ENCODE data around the gene HLF. TPM values are rescaled to one million over a fixed set of nuclear protein-coding genes. Genes with fewer than 3 reads are reported as not detected.
A peak's percentile ranks its signal among the peaks of the same experiment; 100 is the strongest.
"Not testable (repeated sequence)": the region's sequence is repeated elsewhere in the genome, so short reads cannot be mapped to it uniquely, and the experiment has no call there.

The HLF gene
- total RNA-seq, 1 donor from 2014 or later: 31.6 TPM

GRCh38 chr17:55318715-55319487 is 54.1 kb downstream of the HLF start:
- no peak for DNase-seq
- intact Hi-C loops (cut with DNase I): no loop called here
- ATAC-seq (ENCODE audit: poor library complexity): no peak

- intact Hi-C loops (cut with DNase I): no loop called here
- DNase-seq (no peak), ATAC-seq (ENCODE audit: poor library complexity) (no peak)
Observed at GRCh38 chr17:55319933-55320593, 55.3 kb downstream of the HLF start.

- no peak for DNase-seq
- peak; percentile 26 for ATAC-seq (ENCODE audit: poor library complexity)
- intact Hi-C loops (cut with DNase I): no loop called here
Observed at GRCh38 chr17:55320594-55321426, 56.0 kb downstream of the HLF start.

GRCh38 chr17:55321427-55322060 is 56.8 kb downstream of the HLF start:
- intact Hi-C loops (cut with DNase I): no loop called here
- DNase-seq (no peak), ATAC-seq (ENCODE audit: poor library complexity) (peak; percentile 81)

- no peak for ATAC-seq (ENCODE audit: poor library complexity)
- intact Hi-C loops (cut with DNase I): no loop called here
Observed at GRCh38 chr17:55322453-55322985, 57.8 kb downstream of the HLF start.

GRCh38 chr17:55323518-55324295 is 58.9 kb downstream of the HLF start:
- no peak for DNase-seq
- intact Hi-C loops (cut with DNase I): no loop called here
- no peak for ATAC-seq (ENCODE audit: poor library complexity)

More at GRCh38 chr17:55322453-55322985, 57.8 kb downstream of the HLF start:
- DNase-seq: no peak

GRCh38 chr17:55324296-55324978 is 59.7 kb downstream of the HLF start:
- ATAC-seq (ENCODE audit: poor library complexity) (no peak), DNase-seq (no peak)
- intact Hi-C loops (cut with DNase I): no loop called here

- intact Hi-C loops (cut with DNase I): no loop called here
- DNase-seq: no peak
- no peak for ATAC-seq (ENCODE audit: poor library complexity)
Observed at GRCh38 chr17:55325406-55325805, 60.6 kb downstream of the HLF start.

GRCh38 chr17:55326030-55326429 is 61.3 kb downstream of the HLF start:
- ATAC-seq (ENCODE audit: poor library complexity) (no peak), DNase-seq (no peak)
- intact Hi-C loops (cut with DNase I): no loop called here

- ATAC-seq (ENCODE audit: poor library complexity) (no peak), DNase-seq (no peak)
- intact Hi-C loops (cut with DNase I): no loop called here
Observed at GRCh38 chr17:55327225-55328088, 62.7 kb downstream of the HLF start.

GRCh38 chr17:55328514-55328913 is 63.8 kb downstream of the HLF start:
- intact Hi-C loops (cut with DNase I); DNase-seq; ATAC-seq (ENCODE audit: poor library complexity): not testable (repeated sequence)

- ATAC-seq (ENCODE audit: poor library complexity): no peak
- intact Hi-C loops (cut with DNase I): no loop called here
- DNase-seq: no peak
Observed at GRCh38 chr17:55330344-55330933, 65.7 kb downstream of the HLF start.

GRCh38 chr17:55332296-55333041 is 67.7 kb downstream of the HLF start:
- DNase-seq (no peak), ATAC-seq (ENCODE audit: poor library complexity) (no peak)
- intact Hi-C loops (cut with DNase I): no loop called here

- intact Hi-C loops (cut with DNase I): no loop called here
- DNase-seq (no peak), ATAC-seq (ENCODE audit: poor library complexity) (no peak)
Observed at GRCh38 chr17:55334285-55334684, 69.5 kb downstream of the HLF start.

- no peak for ATAC-seq (ENCODE audit: poor library complexity)
- no peak for DNase-seq
- intact Hi-C loops (cut with DNase I): no loop called here
Observed at GRCh38 chr17:55334881-55335540, 70.3 kb downstream of the HLF start.

Measured in Right ventricle myocardium superior (tissue), 1 donor.